Measurements from ENCODE around the gene MUL1.

Gene MUL1

GRCh38 chr1:20491178-20491577 is 16.8 kb downstream of the MUL1 start:
- Histone ChIP-seq H3K4me2 (ENCODE audit: low read depth, low read length, poor library complexity, severe bottlenecking) (no peak overlapping the region), H3K4me1 (ENCODE audit: insufficient read depth, low read length, poor library complexity, severe bottlenecking) (peaks cover 6% of the 10 kb centered on the region), H3F3A (ENCODE audit: low read depth) (peaks cover 3% of the 10 kb centered on the region), H3K4me3 (ENCODE audit: low read length, poor library complexity, severe bottlenecking) (no peak overlapping the region), H3K9ac (ENCODE audit: low read depth, low read length, poor library complexity, severe bottlenecking) (no peak overlapping the region), H3K9me3 (ENCODE audit: insufficient read depth, low read depth, low read length) (no peaks in the 10 kb centered on the region), H4K20me1 (ENCODE audit: insufficient read depth, low read length, poor library complexity, severe bottlenecking) (no peaks in the 10 kb centered on the region), H3K9me2 (replicated peaks; ENCODE audit: low read depth, low read length) (no peaks in the 10 kb centered on the region), H2AFZ (ENCODE audit: low read length) (no peak overlapping the region), H3K27me3 (ENCODE audit: insufficient read depth, low read length, poor library complexity, severe bottlenecking) (no peaks in the 10 kb centered on the region), H3K36me3 (ENCODE audit: insufficient read depth, low read length) (no peaks in the 10 kb centered on the region), H3K79me2 (ENCODE audit: insufficient read depth, low read length) (no peaks in the 10 kb centered on the region)
- TF ChIP-seq EZH2phosphoT487 (IDR thresholded peaks at IDR 0.05; ENCODE audit: borderline replicate concordance) (no peak), CTCF (conservative IDR thresholded peaks at IDR 0.05; ENCODE audit: low read length) (no peak)

DNA sequence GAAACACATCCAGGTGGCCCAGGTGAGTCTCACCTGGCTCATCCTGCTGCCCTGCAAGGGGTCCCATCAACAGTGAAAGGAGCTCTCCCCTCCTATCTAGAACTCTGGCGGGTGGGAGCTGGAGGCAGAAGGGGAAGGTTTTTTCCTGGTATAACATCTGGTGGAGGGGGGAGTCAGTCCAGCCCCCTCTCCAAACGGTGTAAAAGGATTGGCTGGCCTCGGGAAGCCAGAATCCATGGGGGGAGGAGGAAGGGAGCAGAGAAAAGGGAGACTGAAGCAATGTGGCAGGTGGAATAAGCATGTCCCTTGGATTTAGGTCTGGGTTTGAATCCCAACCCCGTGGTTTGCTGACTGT is 20.7 kb downstream of the MUL1 start:
- Histone ChIP-seq H3K36me3 (ENCODE audit: insufficient read depth, low read length) (no peaks in the 10 kb centered on the region), H3K27me3 (ENCODE audit: insufficient read depth, low read length, poor library complexity, severe bottlenecking) (no peaks in the 10 kb centered on the region), H3K9me3 (ENCODE audit: insufficient read depth, low read depth, low read length) (no peaks in the 10 kb centered on the region), H3K4me1 (ENCODE audit: insufficient read depth, low read length, poor library complexity, severe bottlenecking) (peaks cover 19% of the 10 kb centered on the region), H3F3A (ENCODE audit: low read depth) (peaks cover 11% of the 10 kb centered on the region), H3K9me2 (replicated peaks; ENCODE audit: low read depth, low read length) (no peaks in the 10 kb centered on the region), H3K4me2 (ENCODE audit: low read depth, low read length, poor library complexity, severe bottlenecking) (peak overlapping the region; percentile 75), H4K20me1 (ENCODE audit: insufficient read depth, low read length, poor library complexity, severe bottlenecking) (peaks cover 5% of the 10 kb centered on the region), H3K4me3 (ENCODE audit: low read length, poor library complexity, severe bottlenecking) (peak overlapping the region; percentile 99), H3K9ac (ENCODE audit: low read depth, low read length, poor library complexity, severe bottlenecking) (no peak overlapping the region), H2AFZ (ENCODE audit: low read length) (no peak overlapping the region), H3K79me2 (ENCODE audit: insufficient read depth, low read length) (peaks cover 10% of the 10 kb centered on the region; the same call in 1 of the 2 replicates)
- TF ChIP-seq EZH2phosphoT487 (IDR thresholded peaks at IDR 0.05; ENCODE audit: borderline replicate concordance), result no peak
- no peak for TF ChIP-seq CTCF (conservative IDR thresholded peaks at IDR 0.05; ENCODE audit: low read length)

DNA sequence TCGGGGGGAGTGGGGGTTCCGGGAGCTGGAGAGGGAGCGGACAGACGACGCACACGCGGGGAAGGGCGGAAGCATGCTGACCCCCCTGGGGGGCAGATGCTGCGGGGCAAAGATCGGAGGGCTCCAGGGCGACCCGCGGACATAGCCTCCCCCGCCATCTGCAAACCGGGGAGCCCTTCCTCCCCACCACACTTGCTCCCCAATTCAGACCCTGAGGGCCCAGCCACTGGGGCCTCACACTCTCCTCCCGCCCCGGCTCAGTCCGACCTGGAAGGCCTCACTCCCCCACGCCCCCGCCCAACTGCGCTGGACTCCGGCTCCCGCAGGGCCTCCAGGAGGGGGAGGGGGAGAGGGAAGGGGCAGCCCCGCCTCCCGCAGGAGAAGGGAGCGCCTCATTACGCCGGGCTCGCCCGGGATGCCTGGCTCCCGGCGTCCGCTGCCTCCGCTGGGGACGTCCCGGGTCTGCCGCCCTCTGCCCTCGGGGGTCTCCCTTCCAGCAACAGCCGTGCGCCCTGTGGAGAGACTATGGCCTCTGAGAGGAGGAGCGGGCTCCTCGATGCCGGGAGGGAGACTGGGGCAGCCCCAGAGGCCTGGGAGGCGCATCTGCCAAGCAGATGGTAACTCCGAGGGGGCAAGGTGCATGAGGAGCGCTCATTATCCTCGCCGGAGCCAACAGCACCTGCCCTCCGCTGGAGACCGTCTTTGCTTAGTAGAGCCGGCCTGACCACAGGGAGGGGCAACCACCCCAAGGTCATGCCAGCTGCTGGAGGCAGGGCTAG is 21.3 kb downstream of the MUL1 start:
- H2AFZ ChIP-seq (ENCODE audit: low read length), result peak overlapping the region; percentile 100
- peaks cover 10% of the 10 kb centered on the region; the same call in 1 of the 2 replicates for H3K79me2 ChIP-seq (ENCODE audit: insufficient read depth, low read length)
- H3K27me3 ChIP-seq (ENCODE audit: insufficient read depth, low read length, poor library complexity, severe bottlenecking), result no peaks in the 10 kb centered on the region
- H4K20me1 ChIP-seq (ENCODE audit: insufficient read depth, low read length, poor library complexity, severe bottlenecking), result peaks cover 5% of the 10 kb centered on the region
- peak overlapping the region; percentile 99 for H3K4me3 ChIP-seq (ENCODE audit: low read length, poor library complexity, severe bottlenecking)
- peak overlapping the region; percentile 75 for H3K4me2 ChIP-seq (ENCODE audit: low read depth, low read length, poor library complexity, severe bottlenecking)
- peaks cover 25% of the 10 kb centered on the region for H3K4me1 ChIP-seq (ENCODE audit: insufficient read depth, low read length, poor library complexity, severe bottlenecking)
- TF ChIP-seq EZH2phosphoT487 (IDR thresholded peaks at IDR 0.05; ENCODE audit: borderline replicate concordance) (no peak), CTCF (conservative IDR thresholded peaks at IDR 0.05; ENCODE audit: low read length) (no peak)
- H3K9me2 ChIP-seq (replicated peaks; ENCODE audit: low read depth, low read length), result no peaks in the 10 kb centered on the region
- peak overlapping the region; percentile 93 for H3K9ac ChIP-seq (ENCODE audit: low read depth, low read length, poor library complexity, severe bottlenecking)
- H3K9me3 ChIP-seq (ENCODE audit: insufficient read depth, low read depth, low read length), result no peaks in the 10 kb centered on the region
- no peaks in the 10 kb centered on the region for H3K36me3 ChIP-seq (ENCODE audit: insufficient read depth, low read length)
- H3F3A ChIP-seq (ENCODE audit: low read depth), result peaks cover 11% of the 10 kb centered on the region

All from Loucy (cell line).